HG02571 (cell line): ENCODE measurements around the gene PDZD2.
"Not testable (repeated sequence)": the region's sequence is repeated elsewhere in the genome, so short reads cannot be mapped to it uniquely, and the experiment has no call there.

Source experiments
- ATAC-seq: cut with Tn5 transposase; IDR thresholded peaks from one replicate; pipeline ENCODE4 v1.9.1; 2021; ENCODE audit warnings: mild to moderate bottlenecking, moderate library complexity; ENCODE audit not compliant: unreplicated experiment

The PDZD2 gene

GRCh38 chr5:31963358-31964006 lies 324.6 kb downstream of the PDZD2 start:
- ATAC-seq: no peak

- no peak for ATAC-seq
Observed at GRCh38 chr5:31964007-31964360, 325.1 kb downstream of the PDZD2 start.

GRCh38 chr5:31965227-31965626 lies 326.3 kb downstream of the PDZD2 start:
- no peak for ATAC-seq

GRCh38 chr5:31966936-31967335 lies 328.0 kb downstream of the PDZD2 start:
- ATAC-seq: no peak

- ATAC-seq: no peak
Observed at GRCh38 chr5:31967461-31967860, 328.5 kb downstream of the PDZD2 start.

- ATAC-seq: no peak
Observed at GRCh38 chr5:31972558-31972957, 333.6 kb downstream of the PDZD2 start.

- not testable (repeated sequence) for ATAC-seq
Observed at GRCh38 chr5:31975189-31975612, 336.3 kb downstream of the PDZD2 start.

GRCh38 chr5:31976169-31976568 lies 337.2 kb downstream of the PDZD2 start:
- ATAC-seq: no peak

- no peak for ATAC-seq
Observed at GRCh38 chr5:31981361-31981945, 342.5 kb downstream of the PDZD2 start.

- no peak for ATAC-seq
Observed at GRCh38 chr5:31982027-31982426, 343.1 kb downstream of the PDZD2 start.

- no peak for ATAC-seq
Observed at GRCh38 chr5:31982621-31983020, 343.7 kb downstream of the PDZD2 start.

- no peak for ATAC-seq
Observed at GRCh38 chr5:31983851-31984250, 344.9 kb downstream of the PDZD2 start.

GRCh38 chr5:31984691-31985090 lies 345.8 kb downstream of the PDZD2 start:
- no peak for ATAC-seq

- ATAC-seq: no peak
Observed at GRCh38 chr5:31986101-31986500, 347.2 kb downstream of the PDZD2 start.

GRCh38 chr5:31987985-31988710 lies 349.2 kb downstream of the PDZD2 start:
- no peak for ATAC-seq

GRCh38 chr5:31990081-31990650 lies 351.2 kb downstream of the PDZD2 start:
- no peak for ATAC-seq

GRCh38 chr5:31990701-31991110 lies 351.8 kb downstream of the PDZD2 start:
- no peak for ATAC-seq

- no peak for ATAC-seq
Observed at GRCh38 chr5:31992377-31992776, 353.4 kb downstream of the PDZD2 start.

- no peak for ATAC-seq
Observed at GRCh38 chr5:31993165-31993961, 354.4 kb downstream of the PDZD2 start.

GRCh38 chr5:31995006-31995405 lies 356.1 kb downstream of the PDZD2 start:
- ATAC-seq: no peak

- no peak for ATAC-seq
Observed at GRCh38 chr5:31995714-31996113, 356.8 kb downstream of the PDZD2 start.
